GM18873 (cell line): ENCODE data around the gene LIPE.

ENCODE experiments used
- ATAC-seq: cut with Tn5 transposase; IDR thresholded peaks from one replicate; pipeline ENCODE4 v1.9.1; 2021; ENCODE audit warnings: mild to moderate bottlenecking, moderate library complexity, moderate number of reproducible peaks; ENCODE audit not compliant: unreplicated experiment, low FRiP score

LIPE gene

GRCh38 chr19:42357290-42357689 is 69.9 kb downstream of the LIPE start:
- no peak for ATAC-seq

GRCh38 chr19:42356686-42357085 is 70.5 kb downstream of the LIPE start:
- no peak for ATAC-seq

- ATAC-seq, result no peak
Measured at GRCh38 chr19:42355896-42356295, 71.3 kb downstream of the LIPE start.

- no peak for ATAC-seq
Measured at GRCh38 chr19:42353341-42354015, 73.7 kb downstream of the LIPE start.

GRCh38 chr19:42352301-42353259 is 74.6 kb downstream of the LIPE start:
- ATAC-seq, result no peak
